Stimulated activated CD4-positive, alpha-beta T cell treated with anti-CD3 and anti-CD28 coated beads, Interleukin-4, amount 100 ng/mL, for 1 hour (primary cell): ENCODE results near the gene INHBC.

Source experiments
- DNase-seq: peaks from one replicate; pipeline ENCODE4 v3.0.0-alpha.2; 2020

INHBC gene

DNA sequence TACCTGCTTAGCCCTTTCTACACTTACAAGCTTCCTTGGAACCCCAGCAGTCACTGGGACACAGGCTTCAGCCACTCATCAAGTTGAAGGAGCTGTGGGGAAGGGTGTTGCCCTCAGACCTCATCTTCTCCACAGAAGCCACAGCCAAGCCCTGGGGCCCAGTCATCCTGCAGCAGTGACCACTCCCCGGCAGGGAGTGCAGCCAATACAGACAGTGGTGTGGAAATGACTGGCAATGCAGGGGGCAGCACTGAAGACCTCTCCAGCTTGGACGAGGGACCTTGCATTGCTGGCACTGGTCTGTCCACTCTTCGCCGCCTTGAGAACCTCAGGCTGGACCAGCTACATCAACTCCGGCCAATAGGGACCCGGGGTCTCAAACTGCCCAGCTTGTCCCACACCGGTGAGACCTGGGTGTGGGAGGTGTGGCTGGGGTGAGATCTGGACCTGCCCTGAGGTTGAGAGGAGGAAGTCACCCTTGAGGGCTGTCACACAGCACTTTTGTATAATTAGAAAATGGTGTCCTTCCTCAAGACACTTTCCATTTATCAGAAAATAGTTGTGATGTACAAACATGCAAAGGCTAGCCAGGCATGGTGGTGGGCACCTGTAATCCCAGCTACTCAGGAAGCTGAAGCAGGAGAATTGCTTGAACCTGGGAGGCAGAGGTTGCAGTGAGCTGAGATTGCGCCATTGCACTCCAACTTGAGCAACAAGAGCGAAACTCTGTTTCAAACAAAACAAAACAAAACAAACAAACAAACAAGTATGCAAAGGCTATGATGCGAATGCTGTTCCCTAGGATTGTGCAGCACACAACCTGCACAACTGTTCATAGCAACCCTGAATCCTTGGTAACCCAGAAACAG is 34.9 kb downstream of the INHBC start:
- no peak for DNase-seq

DNA sequence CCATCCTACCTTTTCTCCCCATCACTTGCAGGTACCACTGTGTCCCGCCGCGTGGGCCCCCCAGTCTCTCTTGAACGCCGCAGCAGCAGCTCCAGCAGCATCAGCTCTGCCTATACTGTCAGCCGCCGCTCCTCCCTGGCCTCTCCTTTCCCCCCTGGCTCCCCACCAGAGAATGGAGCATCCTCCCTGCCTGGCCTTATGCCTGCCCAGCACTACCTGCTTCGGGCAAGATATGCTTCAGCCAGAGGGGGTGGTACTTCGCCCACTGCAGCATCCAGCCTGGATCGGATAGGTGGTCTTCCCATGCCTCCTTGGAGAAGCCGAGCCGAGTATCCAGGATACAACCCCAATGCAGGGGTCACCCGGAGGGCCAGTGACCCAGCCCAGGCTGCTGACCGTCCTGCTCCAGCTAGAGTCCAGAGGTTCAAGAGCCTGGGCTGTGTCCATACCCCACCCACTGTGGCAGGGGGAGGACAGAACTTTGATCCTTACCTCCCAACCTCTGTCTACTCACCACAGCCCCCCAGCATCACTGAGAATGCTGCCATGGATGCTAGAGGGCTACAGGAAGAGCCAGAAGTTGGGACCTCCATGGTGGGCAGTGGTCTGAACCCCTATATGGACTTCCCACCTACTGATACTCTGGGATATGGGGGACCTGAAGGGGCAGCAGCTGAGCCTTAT is 35.8 kb downstream of the INHBC start:
- DNase-seq: no peak

DNA sequence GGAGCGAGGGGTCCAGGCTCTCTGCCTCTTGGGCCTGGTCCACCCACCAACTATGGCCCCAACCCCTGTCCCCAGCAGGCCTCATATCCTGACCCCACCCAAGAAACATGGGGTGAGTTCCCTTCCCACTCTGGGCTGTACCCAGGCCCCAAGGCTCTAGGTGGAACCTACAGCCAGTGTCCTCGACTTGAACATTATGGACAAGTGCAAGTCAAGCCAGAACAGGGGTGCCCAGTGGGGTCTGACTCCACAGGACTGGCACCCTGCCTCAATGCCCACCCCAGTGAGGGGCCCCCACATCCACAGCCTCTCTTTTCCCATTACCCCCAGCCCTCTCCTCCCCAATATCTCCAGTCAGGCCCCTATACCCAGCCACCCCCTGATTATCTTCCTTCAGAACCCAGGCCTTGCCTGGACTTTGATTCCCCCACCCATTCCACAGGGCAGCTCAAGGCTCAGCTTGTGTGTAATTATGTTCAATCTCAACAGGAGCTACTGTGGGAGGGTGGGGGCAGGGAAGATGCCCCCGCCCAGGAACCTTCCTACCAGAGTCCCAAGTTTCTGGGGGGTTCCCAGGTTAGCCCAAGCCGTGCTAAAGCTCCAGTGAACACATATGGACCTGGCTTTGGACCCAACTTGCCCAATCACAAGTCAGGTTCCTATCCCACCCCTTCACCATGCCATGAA is 36.5 kb downstream of the INHBC start:
- no peak for DNase-seq

DNA sequence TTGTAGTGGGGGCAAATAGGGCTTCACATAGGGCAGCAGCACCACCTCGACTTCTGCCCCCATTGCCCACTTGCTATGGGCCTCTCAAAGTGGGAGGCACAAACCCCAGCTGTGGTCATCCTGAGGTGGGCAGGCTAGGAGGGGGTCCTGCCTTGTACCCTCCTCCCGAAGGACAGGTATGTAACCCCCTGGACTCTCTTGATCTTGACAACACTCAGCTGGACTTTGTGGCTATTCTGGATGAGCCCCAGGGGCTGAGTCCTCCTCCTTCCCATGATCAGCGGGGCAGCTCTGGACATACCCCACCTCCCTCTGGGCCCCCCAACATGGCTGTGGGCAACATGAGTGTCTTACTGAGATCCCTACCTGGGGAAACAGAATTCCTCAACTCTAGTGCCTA is 37.1 kb downstream of the INHBC start:
- no peak for DNase-seq

DNA sequence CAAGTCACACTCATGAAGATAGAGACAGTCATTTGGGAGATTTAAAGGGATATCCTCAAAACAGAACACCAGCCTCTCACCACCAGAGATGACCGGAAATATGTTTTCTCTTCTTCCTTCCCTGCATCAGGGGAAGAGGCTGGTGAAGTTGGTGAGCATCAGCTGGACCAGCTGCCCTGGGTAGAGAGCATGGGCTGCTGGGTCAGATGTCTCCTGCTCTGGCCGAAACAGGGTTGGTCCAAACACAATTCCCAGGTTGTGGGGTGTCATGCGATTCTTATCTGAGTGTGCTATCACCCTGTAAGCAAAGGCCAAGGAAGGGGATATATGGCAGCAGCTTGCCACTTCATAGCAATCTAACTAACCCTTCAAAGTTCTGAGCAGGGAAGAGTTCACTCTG is 37.8 kb downstream of the INHBC start:
- DNase-seq: no peak

DNA sequence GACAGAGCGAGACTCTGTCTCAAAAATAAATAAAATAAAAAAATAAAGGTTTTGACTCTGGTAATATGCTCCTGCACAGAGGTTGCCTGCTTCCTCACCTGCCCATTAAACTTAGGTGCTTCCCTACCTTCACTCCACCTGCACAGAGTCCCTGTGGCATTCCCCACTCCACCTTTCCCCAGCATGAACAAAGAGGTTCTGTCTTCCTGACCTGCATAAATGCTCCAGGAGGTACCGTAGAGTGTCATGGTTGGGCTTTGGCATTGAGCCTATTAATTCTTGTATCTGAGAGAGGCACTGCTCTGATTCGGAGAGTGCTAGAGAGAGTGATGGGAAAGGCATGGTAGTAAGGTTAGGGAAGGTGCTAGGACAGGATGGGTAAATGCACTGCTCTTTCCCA is 38.8 kb downstream of the INHBC start:
- DNase-seq: no peak

DNA sequence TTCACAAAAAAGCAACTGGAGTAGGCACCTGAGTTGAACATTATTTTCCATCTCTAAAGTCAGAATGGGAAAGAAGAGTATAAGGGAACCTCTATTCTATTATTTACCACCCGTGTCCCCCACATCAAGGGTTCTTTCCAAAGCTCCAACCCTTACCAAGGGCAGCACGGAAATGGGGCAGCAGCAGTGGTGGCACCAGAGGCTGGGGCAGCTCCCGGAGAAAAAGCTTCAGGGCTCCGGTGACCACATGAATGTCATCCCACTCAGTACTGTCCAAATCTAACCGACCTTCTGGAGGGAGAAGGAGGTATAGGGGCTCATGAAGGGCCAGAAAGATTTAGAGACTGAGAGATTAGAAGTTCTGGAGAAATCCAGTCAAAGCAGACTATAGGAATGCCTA is 39.3 kb downstream of the INHBC start:
- DNase-seq: no peak

DNA sequence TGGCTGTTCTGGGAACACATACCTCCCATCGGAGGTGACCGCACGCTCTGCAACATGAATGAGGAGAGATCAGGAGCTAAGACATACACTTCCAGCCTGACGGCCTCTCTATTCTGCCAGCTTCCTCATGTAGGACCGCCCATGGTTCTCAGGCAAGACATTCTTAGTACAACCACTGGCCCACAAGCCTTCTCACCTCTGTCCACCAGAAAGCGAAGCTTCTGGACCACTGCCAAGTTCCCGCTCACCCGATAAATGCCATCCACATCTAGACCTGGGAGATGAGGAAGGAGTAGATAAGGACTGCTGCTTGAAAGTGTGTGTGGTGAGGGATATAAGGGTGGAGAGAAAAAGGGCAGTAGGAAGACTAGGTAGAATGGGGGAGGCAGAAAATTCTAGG is 39.8 kb downstream of the INHBC start:
- DNase-seq: no peak

DNA sequence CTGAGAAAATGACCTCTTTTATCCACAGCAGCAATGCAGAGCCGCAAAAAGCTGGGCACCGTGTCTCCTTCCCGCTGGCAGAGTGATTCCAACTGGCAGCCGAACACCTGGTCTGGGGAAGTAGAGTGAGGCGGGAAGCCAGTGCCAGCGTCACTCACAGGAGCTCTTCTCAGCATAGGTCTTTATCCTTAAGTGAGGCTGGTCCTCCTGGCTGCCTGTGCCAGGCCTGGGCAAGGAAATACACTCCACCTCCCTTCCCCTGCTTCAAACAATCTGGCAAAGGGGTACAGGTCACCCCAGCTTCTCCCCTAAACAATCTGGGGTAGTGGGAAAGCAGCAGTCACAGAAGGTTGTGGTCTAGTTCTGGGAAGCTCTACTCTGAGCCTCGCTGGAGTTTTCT is 40.3 kb downstream of the INHBC start:
- DNase-seq: no peak

DNA sequence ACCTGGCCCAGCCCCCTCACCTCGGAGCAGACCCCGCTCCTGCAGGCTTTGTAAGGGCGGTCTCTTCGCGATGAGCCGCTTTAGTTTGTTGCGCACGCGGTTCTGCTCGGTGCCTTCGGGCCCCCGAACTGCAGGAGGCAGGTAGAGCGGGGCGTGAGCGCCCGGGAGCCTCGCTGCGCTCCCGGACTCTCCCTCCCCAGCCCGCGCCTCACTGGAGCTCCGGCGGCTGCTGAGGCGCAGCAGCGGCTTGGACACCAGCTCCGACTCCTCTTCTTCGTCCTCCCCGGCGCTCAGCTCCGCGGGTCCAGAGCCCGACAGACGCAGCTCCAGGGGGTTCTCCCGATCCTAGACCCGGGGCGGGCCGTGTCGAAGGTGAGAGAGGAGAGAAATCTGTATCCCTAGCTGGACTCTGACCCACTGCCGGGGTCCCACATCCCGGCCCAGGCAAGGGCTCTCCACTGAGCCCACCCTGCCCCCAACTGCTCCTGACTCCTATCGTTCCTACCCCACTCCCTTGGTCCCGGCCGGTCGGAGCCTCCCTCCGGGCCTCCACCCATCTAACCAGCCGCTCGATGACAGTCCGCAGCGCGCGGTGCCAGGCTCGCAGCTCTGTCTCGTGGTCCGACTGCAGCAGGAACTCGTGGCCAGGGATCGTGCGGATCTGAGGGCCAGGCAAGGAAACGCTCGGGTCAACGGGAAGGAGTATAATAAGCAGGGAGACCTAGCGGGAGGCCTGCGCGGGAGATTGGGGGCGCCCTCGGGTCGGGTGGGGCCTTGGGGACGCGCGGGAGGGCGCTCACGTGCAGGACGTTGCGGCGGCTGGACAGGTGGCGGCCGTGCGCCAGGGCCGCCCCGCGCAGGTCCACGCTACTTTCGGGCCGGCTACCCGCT is 40.9 kb downstream of the INHBC start:
- DNase-seq: no peak

DNA sequence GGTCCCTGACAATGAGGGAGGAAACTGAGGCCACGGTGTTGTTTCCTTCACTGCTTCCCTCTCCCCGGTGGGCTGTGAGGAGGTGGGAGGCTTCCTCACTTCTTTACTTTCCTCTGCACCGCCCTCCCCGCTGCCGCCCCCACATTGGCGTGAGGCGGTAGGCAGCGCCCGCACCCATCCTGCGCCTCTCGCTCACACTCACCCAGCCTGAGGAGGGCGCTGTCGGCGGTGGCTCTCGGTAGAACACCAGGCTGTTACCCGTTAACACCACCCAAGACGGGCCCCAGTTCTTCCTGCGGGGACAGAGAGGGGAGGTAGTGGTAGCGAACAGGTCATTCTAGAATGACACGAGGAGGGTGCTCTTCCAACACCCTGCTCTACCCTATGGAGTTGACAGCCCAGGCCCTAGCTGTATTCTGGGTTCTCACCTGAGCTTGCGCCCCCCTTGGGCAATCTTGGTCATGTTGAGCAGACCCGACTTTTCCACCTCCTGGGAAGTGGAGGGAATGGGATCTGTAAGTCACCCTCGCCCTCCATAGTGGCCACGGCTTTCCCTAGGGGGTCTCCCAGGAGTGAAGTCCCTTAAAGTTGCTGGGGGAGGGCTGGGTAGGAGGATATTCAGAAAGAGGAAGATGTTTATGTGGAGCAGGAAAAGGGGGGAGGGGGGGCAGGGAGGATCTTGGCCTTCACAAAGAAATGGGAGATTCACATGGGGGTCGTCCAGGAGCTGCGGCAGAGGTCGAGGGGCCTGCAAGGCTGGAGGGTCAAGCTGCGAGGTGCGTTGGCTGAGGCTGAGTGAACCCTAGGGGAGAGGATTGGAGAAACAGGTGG is 41.8 kb downstream of the INHBC start:
- peak; percentile 77 for DNase-seq

DNA sequence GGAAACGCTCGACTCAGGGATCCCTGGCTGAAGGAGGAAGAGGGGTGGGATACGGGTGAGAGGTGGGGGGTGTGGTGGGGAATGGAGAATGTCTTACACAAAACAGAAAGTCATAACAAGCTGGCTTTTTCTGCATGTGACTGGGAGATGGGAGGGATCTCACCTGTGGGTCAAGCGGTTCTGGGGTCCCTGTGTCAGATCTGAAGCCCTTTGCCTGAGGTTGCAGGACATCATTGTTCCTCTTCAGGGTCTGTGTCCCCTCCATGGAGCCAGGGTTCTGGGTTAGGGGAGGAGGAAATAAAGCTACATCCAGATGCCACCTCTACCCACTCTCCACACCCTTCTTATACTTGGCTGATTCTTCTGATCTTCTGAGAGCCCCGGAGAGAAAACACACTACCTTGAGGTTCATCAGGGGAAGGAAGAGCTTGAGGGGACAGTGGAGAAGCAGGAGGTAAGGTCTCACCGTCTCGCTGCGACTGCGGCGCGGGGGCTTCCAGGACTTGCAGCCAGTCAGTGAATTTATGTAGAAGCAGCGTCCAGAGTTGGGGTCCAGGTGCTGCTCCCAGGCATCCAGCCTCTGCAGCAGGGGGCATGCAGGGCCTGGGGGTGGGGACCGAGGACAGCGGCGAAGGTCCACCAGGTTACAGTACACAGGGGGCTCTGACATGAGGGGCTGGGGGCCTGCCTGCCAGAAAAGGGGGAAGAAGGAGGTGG is 42.6 kb downstream of the INHBC start:
- no peak for DNase-seq

DNA sequence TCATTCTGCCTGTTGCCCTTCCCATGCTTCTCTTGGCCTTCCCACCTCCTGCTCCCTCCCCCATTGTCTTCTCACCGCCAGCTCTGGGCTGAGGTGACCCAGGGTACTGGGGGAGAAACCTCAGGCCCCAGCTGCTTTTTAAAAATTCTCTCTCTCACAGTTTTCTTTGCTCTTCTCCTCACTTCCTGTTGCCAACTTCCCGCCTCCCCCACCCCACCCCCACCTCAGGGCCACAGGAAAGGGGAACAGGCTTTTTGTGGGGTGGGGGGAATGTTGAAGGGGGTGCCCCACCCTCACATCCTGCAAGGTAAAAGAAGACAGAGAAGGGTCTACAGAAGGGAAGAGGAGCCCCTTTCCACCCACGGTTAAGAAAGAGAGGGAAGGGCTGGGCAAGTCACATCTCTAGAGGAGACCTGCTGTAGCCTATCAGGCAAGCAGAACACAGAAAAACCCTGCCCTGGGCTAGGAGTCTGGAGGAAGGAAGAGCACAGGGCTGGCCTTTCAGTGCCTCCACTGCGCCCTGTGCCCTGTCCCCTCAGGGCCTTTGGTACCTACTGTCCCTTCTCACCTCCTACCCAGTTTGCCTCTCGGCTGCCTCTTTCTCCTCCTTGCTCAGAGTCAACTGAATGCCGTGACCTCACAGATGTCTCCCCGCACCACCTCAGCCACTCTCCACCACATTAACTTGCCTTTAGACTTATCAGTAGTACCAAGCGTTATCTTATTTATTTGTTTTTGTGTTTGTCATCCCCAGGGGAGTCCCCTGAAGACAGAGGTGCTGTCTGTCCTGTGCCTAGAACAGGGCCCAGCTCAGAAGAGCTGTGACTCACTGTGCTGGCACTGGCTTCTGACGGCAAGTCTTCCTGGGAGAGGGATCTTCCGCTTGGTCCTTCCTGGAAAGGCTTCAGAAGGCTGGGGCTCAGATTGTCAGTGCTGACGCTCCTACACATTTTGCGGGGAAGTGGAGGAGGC is 43.4 kb downstream of the INHBC start:
- DNase-seq: peak; percentile 37

DNA sequence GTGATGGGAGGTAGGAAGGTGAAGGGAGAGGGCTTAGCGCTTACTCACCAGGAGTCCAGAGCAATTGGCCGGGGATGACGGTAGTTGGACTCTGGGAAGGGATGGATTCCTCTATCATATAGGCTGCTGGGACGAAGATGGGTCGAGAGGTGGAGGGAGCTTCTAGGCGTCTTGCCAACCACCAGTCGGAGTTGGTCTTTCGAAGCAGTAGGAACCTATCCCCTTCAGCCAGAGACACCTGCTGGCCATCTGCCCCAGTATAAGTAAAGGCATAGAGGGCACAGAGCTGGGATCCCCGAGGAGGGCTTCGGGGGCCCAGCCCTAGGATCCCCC is 44.4 kb downstream of the INHBC start:
- no peak for DNase-seq

DNA sequence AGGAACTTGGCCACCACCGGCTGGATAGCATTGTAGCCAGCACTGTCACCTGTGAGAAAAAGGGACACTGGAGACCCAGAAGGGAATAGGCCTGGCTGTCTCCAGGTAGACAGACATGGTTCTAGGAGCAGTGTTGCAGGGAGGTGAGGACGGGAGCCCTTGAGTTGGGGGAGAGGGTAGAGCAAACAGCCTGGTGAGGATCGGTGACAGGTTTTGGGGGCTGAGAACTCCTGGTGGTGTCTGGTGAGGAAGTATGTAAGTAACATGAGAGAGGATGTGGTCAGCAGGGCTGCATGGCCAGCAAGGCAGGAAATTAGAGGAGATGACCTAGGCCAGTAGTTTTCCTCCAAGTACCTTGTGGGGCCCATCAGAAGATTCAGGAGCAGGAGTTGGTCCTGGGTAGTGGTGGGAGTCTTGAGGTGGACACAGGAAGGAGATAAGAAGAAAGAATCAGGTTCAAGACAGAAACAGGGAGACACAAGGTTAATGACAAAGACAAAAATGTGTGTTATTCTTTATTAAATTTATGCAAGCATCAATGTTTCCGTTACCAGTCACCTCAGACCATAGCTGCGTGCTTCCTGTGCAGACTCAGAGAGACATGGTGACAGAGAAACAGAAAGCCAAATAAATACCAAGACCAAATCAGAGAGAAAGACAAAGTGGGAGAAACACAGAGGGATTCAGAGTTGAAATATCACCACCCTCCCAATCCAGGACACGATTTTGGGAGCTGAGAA is 45.0 kb downstream of the INHBC start, which contains the start of gene ARHGAP9:
Gene ARHGAP9, minus strand, starts transcription at position 491 of the 740 bp plus-strand sequence. Its CDS starts 460 bp downstream, at position 31.
- DNase-seq: peak; percentile 41

DNA sequence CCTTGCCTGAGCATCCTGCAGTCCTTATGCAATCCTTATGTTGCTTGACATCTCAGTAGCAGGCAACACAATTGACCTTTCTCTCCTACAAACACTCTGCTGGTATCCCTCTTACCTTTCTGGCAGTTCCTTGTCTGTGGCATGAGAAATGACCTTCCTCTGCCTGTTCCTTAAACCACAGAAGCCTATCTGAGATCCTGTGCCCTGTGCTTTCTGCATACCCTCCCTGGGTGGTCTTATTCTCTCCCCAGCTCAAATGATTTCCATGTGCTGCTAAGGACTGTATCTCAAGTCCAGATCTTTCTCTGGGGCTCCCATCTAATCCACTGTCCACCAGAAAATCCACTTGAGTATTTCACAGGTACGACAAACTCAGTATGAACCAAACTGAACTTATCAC is 47.1 kb downstream of the INHBC start:
- no peak for DNase-seq

DNA sequence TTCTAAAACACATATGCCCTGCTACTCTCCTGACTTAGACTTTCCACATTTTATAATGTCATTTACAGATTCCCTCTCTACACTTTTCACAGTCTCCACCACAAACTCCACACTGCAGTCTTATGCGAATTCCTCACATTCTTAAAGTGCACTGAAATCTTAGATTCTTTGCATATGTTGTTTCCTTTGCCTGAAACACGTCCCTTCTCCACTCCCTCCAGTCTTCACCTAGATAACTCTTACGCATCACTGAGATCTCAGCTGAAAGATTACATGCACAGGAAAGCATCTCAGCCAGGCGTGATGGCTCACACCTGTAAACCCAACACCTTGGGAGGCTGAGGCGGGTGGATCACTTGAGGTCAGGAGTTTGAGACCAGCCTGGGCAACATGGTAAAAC is 48.9 kb downstream of the INHBC start:
- no peak for DNase-seq

DNA sequence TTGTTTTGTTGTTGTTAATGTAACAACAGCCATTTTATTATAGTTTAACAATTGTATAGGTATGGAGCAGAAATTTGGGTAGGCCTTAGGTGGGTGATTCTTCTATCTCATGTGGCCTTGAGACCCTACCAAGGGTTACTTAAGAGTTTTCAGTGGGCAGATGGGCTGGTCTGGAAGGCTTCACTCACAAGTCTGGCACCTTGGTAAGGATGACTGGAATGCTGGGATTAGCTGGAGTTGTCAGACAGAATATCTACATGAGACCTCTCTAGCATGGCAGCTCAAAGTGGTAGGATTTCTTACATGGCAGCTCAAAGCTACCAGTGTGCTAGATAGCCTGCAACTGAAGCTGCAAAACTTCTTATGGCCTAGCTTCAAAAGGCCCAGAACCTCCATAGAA is 51.1 kb downstream of the INHBC start:
- no peak for DNase-seq

DNA sequence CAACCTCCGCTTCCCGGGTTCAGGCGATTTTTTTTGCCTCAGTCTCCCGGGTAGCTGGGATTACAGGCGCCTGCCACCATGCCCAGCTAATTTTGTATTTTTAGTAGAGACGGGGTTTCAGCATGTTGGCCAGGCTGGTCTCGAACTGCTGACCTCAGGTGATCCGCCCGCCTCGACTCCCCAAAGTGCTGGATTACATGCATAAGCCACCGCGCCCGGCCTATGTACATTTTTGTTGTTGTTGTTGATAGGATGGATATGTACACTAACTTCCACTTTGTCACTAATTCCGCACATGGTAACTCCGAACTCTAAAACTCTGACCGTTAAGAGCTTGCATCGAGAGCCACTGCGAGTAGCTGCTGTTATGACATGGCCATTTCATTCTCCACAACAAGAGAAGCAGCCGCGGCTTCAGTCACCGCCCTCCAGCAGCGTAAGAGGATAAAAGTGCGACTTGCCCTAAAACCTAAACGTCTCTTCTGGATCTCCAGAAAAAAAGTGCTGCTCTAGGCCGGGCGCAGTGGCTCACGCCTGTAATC is 52.5 kb downstream of the INHBC start:
- no peak for DNase-seq
